Aorta (tissue), 5 donors: ENCODE measurements around the gene GLRA1. TPM values are rescaled to one million over a fixed set of nuclear protein-coding genes. Genes with fewer than 3 reads are reported as not detected.

Experiments
- ATAC-seq: fragments of 200-7000 bp; cut with Tn5 transposase; one replicate; pipeline ENCODE4 v1.9.1; 2022; ENCODE audit warnings: moderate library complexity; ENCODE audit not compliant: low FRiP score
- DNase-seq, 2 donors: peaks; one replicate each; pipeline ENCODE4 v3.0.0-alpha.2; 2020
- H3K27ac ChIP-seq, 2 donors: one replicate each; pipeline ENCODE4 v1.5.1; 2013; ENCODE audit warnings: low read length in 2 of 2, mild to moderate bottlenecking in 2 of 2, moderate library complexity in 2 of 2, control low read depth in 1 of 2, inconsistent platforms in 1 of 2, low read depth in 1 of 2
- H3K27me3 ChIP-seq, 2 donors: one replicate each; pipeline ENCODE4 v1.6.1; 2013; ENCODE audit warnings: control low read depth in 1 of 2, low read length in 1 of 2, mild to moderate bottlenecking in 1 of 2, moderate library complexity in 1 of 2; ENCODE audit not compliant: insufficient read depth in 2 of 2, control insufficient read depth in 1 of 2
- H3K36me3 ChIP-seq, 2 donors: one replicate each; pipeline ENCODE4 v1.6.1; 2013; ENCODE audit warnings: control low read depth in 1 of 2, low read length in 1 of 2, mild to moderate bottlenecking in 1 of 2; ENCODE audit not compliant: insufficient read depth in 2 of 2, control insufficient read depth in 1 of 2
- H3K4me1 ChIP-seq, 2 donors: one replicate each; pipeline ENCODE4 v1.6.1; 2013; ENCODE audit warnings: low read length in 2 of 2, control low read depth in 1 of 2, mild to moderate bottlenecking in 1 of 2, moderate library complexity in 1 of 2; ENCODE audit not compliant: insufficient read depth in 2 of 2, control insufficient read depth in 1 of 2
- H3K4me3 ChIP-seq, 2 donors: one replicate each; pipeline ENCODE4 v1.5.1; 2013; ENCODE audit warnings: low read length in 2 of 2, control low read depth in 1 of 2, mild to moderate bottlenecking in 1 of 2
- H3K9me3 ChIP-seq: one replicate; pipeline ENCODE4 v1.6.1; 2013; ENCODE audit warnings: mild to moderate bottlenecking, low read length; ENCODE audit not compliant: control insufficient read depth
- WGBS, 2 donors: extraction: QIAGEN DNeasy Blood & Tissue Kit; methylation state at CpG; one replicate each; pipeline ENCODE4 v1.1.7; 2013; 5-methylcytosine and 5-hydroxymethylcytosine counted together
- intact Hi-C, 2 donors: fragments of 100-400 bp; cut with DNase I; formaldehyde crosslinking; loops; one replicate each; pipeline versions ENCODE4 v1.14.2 to v1.15.0; 2022
- polyA plus RNA-seq, 2 donors: library from polyadenylated mRNA; stranded (reverse); fragments of 200-250 nt; gene quantifications; one replicate each; pipeline ENCODE4 v1.2.3, GENCODE V29; 2013
- total RNA-seq, 2 donors: library from RNA; stranded (reverse); fragmentation: NEBNext Ultra II Directional; extraction: Animal tissue kit (Norgen Biotek cat#: 25700); gene quantifications; one replicate each; pipeline ENCODE4 v1.2.1, GENCODE V29; 2021
- donor health status: healthy with polysubstance abuse.
- donor health status: Bipolar disorder and iron deficiency.
- donor health status: DM: no; HTN: no; CAD: no.
- donor health status: DM: no; HTN: no; CAD: no.
- donor health status: DM: yes; HTN: yes; CAD: no.

Gene GLRA1
- total and polyA plus RNA-seq, 4 donors, result not detected

DNA sequence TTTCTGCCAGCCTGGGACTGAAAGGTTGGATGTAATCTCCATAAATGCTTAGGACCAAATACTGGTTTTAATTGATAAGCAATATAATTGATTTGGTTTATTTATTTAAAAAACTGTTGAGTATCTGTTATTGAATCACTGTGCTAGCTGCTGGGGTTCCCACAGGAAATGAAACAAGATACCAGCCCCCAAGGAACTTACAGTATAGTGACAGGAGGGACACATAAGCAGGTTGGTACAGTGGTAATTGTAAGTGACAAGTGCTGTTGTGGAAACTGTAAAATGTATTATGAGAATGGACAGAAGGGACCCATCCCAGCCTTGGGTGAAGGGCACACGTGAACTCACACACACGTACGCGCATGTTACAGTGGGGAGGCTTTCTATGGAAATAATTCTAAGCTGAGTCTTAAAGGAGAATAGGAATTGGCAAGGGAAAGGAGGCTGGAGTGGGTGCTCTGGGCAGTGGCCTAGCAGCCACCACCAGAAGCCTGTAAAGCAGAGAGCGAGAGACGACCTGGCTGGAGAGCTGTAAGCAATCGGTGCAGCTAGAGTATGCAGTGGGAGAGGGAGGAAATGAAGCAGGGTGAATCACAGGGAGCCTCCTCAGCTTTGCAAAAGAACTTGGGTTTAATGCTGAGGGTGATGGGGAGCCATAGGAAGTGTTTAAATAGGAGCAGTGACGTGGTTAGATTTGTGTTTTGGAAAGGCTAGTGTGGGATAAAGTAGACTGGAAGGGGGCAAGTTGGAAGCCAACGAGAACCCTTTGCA is 39.3 kb downstream of the GLRA1 start:
- no peak overlapping the region for H3K27ac ChIP-seq
- DNase-seq (no peak), ATAC-seq (no peak)
- no peaks in the 10 kb centered on the region for H3K36me3 ChIP-seq
- no peaks in the 10 kb centered on the region for H3K27me3 ChIP-seq
- H3K4me3 ChIP-seq, result no peak overlapping the region
- intact Hi-C loops, result no loop called here
- H3K9me3 ChIP-seq, result no peaks in the 10 kb centered on the region
- H3K4me1 ChIP-seq, result no peaks in the 10 kb centered on the region
- 79 to 81% methylated on average over 9 of the region's 9 CpGs for WGBS, 2 donors

DNA sequence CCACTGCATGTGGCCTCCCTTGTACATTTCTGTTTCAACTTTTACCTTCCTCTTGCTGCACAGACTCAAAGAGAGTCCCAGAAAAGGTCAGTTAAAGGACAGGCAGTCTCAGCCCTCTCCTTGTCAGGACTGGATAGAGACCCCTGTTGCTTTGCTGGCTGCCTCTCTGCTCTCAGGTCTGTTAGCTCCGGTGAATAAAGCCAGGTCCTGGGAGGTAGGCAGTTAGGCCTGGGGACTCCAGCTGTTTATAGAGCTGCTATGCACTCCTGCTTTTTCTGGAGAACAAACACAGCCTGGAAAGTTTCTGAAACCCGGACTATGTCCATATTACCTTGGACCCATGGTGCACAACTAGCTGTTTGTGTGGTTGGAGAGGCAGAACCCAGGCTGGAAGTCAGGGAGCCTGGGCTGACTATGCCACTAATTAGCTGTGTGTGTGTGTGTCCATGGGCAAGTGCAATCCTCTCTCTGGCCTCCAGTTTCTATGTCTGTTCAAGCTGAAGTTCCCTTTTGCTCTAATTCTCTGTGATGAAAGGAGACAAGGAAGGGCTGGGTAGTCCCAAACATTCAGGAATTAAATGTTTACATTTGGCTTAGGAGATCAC is 42.9 kb downstream of the GLRA1 start:
- Histone ChIP-seq H3K9me3 (no peaks in the 10 kb centered on the region), H3K36me3 (no peaks in the 10 kb centered on the region), H3K4me1 (no peaks in the 10 kb centered on the region), H3K27ac (no peak overlapping the region), H3K27me3 (no peaks in the 10 kb centered on the region), H3K4me3 (no peak overlapping the region)
- WGBS, 2 donors, result 25 to 26% methylated on average over 2 of the region's 2 CpGs
- intact Hi-C loops, result no loop called here
- DNase-seq, result no peak
- ATAC-seq, result no peak

- intact Hi-C loops, result no loop called here
- Histone ChIP-seq H3K4me3 (no peak overlapping the region), H3K9me3 (no peaks in the 10 kb centered on the region), H3K36me3 (no peaks in the 10 kb centered on the region), H3K4me1 (no peaks in the 10 kb centered on the region), H3K27me3 (no peaks in the 10 kb centered on the region), H3K27ac (no peak overlapping the region)
- ATAC-seq (no peak), DNase-seq (no peak)
These were observed 44.3 kb downstream of the GLRA1 start for GRCh38 chr5:151880324-151880723.

- H3K27ac ChIP-seq, result no peak overlapping the region
- H3K9me3 ChIP-seq, result no peaks in the 10 kb centered on the region
- WGBS, 2 donors, result 98 to 99% methylated on average over 3 of the region's 3 CpGs
- H3K4me1 ChIP-seq, result no peaks in the 10 kb centered on the region
- ATAC-seq (no peak), DNase-seq (no peak)
- H3K4me3 ChIP-seq, result no peak overlapping the region
- intact Hi-C loops, result no loop called here
- no peaks in the 10 kb centered on the region for H3K27me3 ChIP-seq
- H3K36me3 ChIP-seq, result no peaks in the 10 kb centered on the region
These were observed 51.0 kb downstream of the GLRA1 start for GRCh38 chr5:151873701-151874100.

- intact Hi-C loops, result no loop called here
- Histone ChIP-seq H3K4me3 (no peak overlapping the region), H3K27ac (no peak overlapping the region), H3K4me1 (no peaks in the 10 kb centered on the region), H3K9me3 (no peaks in the 10 kb centered on the region), H3K36me3 (no peaks in the 10 kb centered on the region), H3K27me3 (no peaks in the 10 kb centered on the region)
- 97 to 98% methylated on average over 3 of the region's 3 CpGs for WGBS, 2 donors
- DNase-seq (no peak), ATAC-seq (no peak)
These were observed 52.0 kb downstream of the GLRA1 start for GRCh38 chr5:151872701-151873100.

GRCh38 chr5:151870820-151871219 is 53.8 kb downstream of the GLRA1 start:
- Histone ChIP-seq H3K36me3 (no peaks in the 10 kb centered on the region), H3K4me3 (no peak overlapping the region), H3K27ac (no peak overlapping the region), H3K9me3 (no peaks in the 10 kb centered on the region), H3K27me3 (no peaks in the 10 kb centered on the region), H3K4me1 (no peaks in the 10 kb centered on the region)
- intact Hi-C loops, result no loop called here
- DNase-seq, result no peak
- WGBS, 2 donors, result 58 to 65% methylated on average over 3 of the region's 3 CpGs
- no peak for ATAC-seq

DNA sequence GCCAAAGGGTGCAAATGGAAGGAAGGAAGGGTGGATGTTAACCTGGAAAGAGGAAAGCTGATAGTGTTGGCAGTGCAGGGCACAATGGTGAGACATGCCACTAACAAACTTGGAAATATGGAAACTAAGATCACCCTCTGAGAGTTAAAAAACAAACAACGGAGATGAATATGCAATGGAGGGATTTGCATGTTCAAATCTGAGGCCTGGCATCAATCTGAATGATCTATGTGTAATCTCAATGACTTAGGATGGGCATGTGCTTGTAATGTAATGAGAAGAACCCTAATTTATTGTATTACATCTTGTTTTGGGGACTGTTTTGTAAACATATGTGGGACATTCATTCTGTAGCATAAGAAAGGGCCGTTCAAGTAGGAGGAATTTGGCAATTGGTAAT is 54.4 kb downstream of the GLRA1 start:
- DNase-seq (no peak), ATAC-seq (no peak)
- Histone ChIP-seq H3K4me3 (no peak overlapping the region), H3K27ac (no peak overlapping the region), H3K27me3 (no peaks in the 10 kb centered on the region), H3K36me3 (no peaks in the 10 kb centered on the region), H3K4me1 (no peaks in the 10 kb centered on the region), H3K9me3 (no peaks in the 10 kb centered on the region)
- 83 to 90% methylated on average over 2 of the region's 2 CpGs for WGBS, 2 donors
- intact Hi-C loops, result no loop called here

- 93 to 95% methylated on average over 2 of the region's 2 CpGs for WGBS, 2 donors
- intact Hi-C loops, result no loop called here
- no peak for ATAC-seq
These were observed 54.8 kb downstream of the GLRA1 start for GRCh38 chr5:151869843-151870242.

GRCh38 chr5:151868451-151868850 is 56.2 kb downstream of the GLRA1 start:
- no peak for ATAC-seq
- intact Hi-C loops, result no loop called here

More at GRCh38 chr5:151869843-151870242, 54.8 kb downstream of the GLRA1 start:
- Histone ChIP-seq H3K9me3 (no peaks in the 10 kb centered on the region), H3K27me3 (no peaks in the 10 kb centered on the region), H3K36me3 (no peaks in the 10 kb centered on the region), H3K27ac (no peak overlapping the region), H3K4me1 (no peaks in the 10 kb centered on the region), H3K4me3 (no peak overlapping the region)
- no peak for DNase-seq

More at GRCh38 chr5:151868451-151868850, 56.2 kb downstream of the GLRA1 start:
- Histone ChIP-seq H3K27ac (no peak overlapping the region), H3K4me3 (no peak overlapping the region), H3K9me3 (no peaks in the 10 kb centered on the region), H3K27me3 (no peaks in the 10 kb centered on the region), H3K36me3 (no peaks in the 10 kb centered on the region), H3K4me1 (peaks cover 0 to 3% of the 10 kb centered on the region in 2 donors)
- DNase-seq, result no peak
- WGBS, 2 donors, result 89 to 96% methylated on average over 4 of the region's 4 CpGs
